Transverse colon (tissue), 4 donors: Measurements from ENCODE around the gene FXYD2. TPM values are rescaled to one million over a fixed set of nuclear protein-coding genes. Genes with fewer than 3 reads are reported as not detected.

ENCODE experiments used
- DNase-seq: peaks from one replicate; pipeline ENCODE4 v3.0.0-alpha.2; 2019
- H3K27ac ChIP-seq, 4 donors: fragments of 200-600 bp; sonication (generic); 2 replicates each; pipeline ENCODE4 v1.5.1; 2016 to 2018; ENCODE audit warnings: inconsistent platforms in 4 of 4
- H3K27me3 ChIP-seq: fragments of 200-600 bp; sonication (generic); 2 replicates; pipeline ENCODE4 v1.5.1; 2017; ENCODE audit warnings: inconsistent platforms
- H3K36me3 ChIP-seq, 4 donors: fragments of 200-600 bp; sonication (generic); 2 replicates each; pipeline ENCODE4 v1.5.1; 2017 to 2019; ENCODE audit warnings: inconsistent platforms in 4 of 4
- H3K4me1 ChIP-seq, 4 donors: fragments of 200-600 bp; sonication (generic); 2 replicates each; pipeline ENCODE4 v1.5.1; 2017 to 2020; ENCODE audit warnings: inconsistent platforms in 4 of 4
- H3K4me3 ChIP-seq, 4 donors: fragments of 200-600 bp; sonication (generic); 1 replicate in 1 of 4; 2 replicates in 3 of 4; pipeline versions ENCODE4 v1.5.1 to v1.6.1; 2017 to 2019; ENCODE audit warnings: inconsistent platforms in 4 of 4
- H3K9me3 ChIP-seq, 2 donors: fragments of 200-600 bp; sonication (generic); 2 replicates each; pipeline ENCODE4 v1.5.1; 2017 to 2019; ENCODE audit warnings: inconsistent platforms in 2 of 2
- CTCF ChIP-seq, 5 experiments: fragments of 200-600 bp in 3 of 5; fragments of 450-650 bp in 2 of 5; sonication (generic) in 3 of 5; IDR thresholded peaks; 1 replicate in 2 of 5; 2 replicates in 3 of 5; pipeline ENCODE4 v1.5.1; 2016 to 2017; ENCODE audit warnings: antibody characterized with exemption in 5 of 5, inconsistent platforms in 3 of 5, mild to moderate bottlenecking in 2 of 5, moderate library complexity in 1 of 5
- EP300 ChIP-seq: sonication (generic); formaldehyde crosslinking; IDR thresholded peaks from one replicate; pipeline ENCODE4 v1.6.1; 2017; ENCODE audit warnings: antibody characterized with exemption, low read depth
- POLR2A ChIP-seq: fragments of 450-650 bp; IDR thresholded peaks from one replicate; pipeline ENCODE4 v1.6.1; 2016; ENCODE audit warnings: antibody characterized with exemption, mild to moderate bottlenecking, moderate library complexity
- POLR2AphosphoS5 ChIP-seq, 3 donors: sonication (generic); formaldehyde crosslinking; IDR thresholded peaks; one replicate each; pipeline ENCODE4 v1.6.1; 2016; ENCODE audit warnings: antibody characterized with exemption in 3 of 3
- WGBS, 2 donors: methylation state at CpG; one replicate each; pipeline ENCODE4 v1.1.5; 2018; ENCODE audit warnings: low coverage in 1 of 2; 5-methylcytosine and 5-hydroxymethylcytosine counted together
- in situ Hi-C, 4 donors: fragments of 200-750 bp; cut with MboI; loops; one replicate each; pipeline versions ENCODE4 v1.15.0 to v1.15.1; 2017; ENCODE audit warnings: low sequenced_read_pairs in 3 of 4, low pct_ligation_motif_present in 1 of 4, low pct_unique_long_range_greater_than_20kb in 1 of 4
- intact Hi-C: fragments of 100-400 bp; cut with DNase I; formaldehyde crosslinking; loops from one replicate; pipeline ENCODE4 v1.15.1; 2023; ENCODE audit warnings: low total_unique reads
- total RNA-seq, 4 donors: library from RNA; depleted of rRNA; stranded (reverse); fragments of >200 nt; gene quantifications; one replicate each; pipeline ENCODE4 v1.1.0, GENCODE V29; 2016

Gene FXYD2
- total RNA-seq, 4 donors from 2014 or later, result 0.64 to 1.2 (median 1.1) TPM; not detected in 1

- in situ Hi-C loops (loop anchor here in 1 of 4 donors (25.0 kb wide), 1 partner anchor 357 kb away; no protein-coding TSS in a partner anchor), intact Hi-C loops (no loop called here)
- WGBS, 2 donors, result 85 to 89% methylated on average over 9 to 10 of the region's 10 CpGs
- no peak for DNase-seq
- Histone ChIP-seq H3K9me3 (no peaks in the 10 kb centered on the region), H3K27ac (no peak overlapping the region), H3K36me3 (no peaks in the 10 kb centered on the region), H3K4me1 (peaks cover 9 to 21% (median 16%) of the 10 kb centered on the region in 4 donors), H3K4me3 (no peak overlapping the region), H3K27me3 (peaks cover 51% of the 10 kb centered on the region)
- TF ChIP-seq POLR2AphosphoS5 (IDR thresholded peaks at IDR 0.05) (no peak), EP300 (no peak), POLR2A (no peak), CTCF (IDR thresholded peaks at IDR 0.05) (no peak)
These were observed 30.4 kb downstream of the FXYD2 start for GRCh38 chr11:117794135-117794534.

- intact Hi-C loops, result no loop called here
- WGBS, 2 donors, result 87 to 96% methylated on average over 7 to 9 of the region's 9 CpGs
- DNase-seq, result no peak
- Histone ChIP-seq H3K36me3 (no peaks in the 10 kb centered on the region), H3K4me3 (no peak overlapping the region), H3K27ac (no peak overlapping the region), H3K9me3 (no peaks in the 10 kb centered on the region), H3K4me1 (peaks cover 9 to 21% (median 16%) of the 10 kb centered on the region in 4 donors), H3K27me3 (peaks cover 51% of the 10 kb centered on the region)
- in situ Hi-C loops, result loop anchor here in 1 of 4 donors (25.0 kb wide), 1 partner anchor 356 kb away; no protein-coding TSS in a partner anchor
- TF ChIP-seq CTCF (IDR thresholded peaks at IDR 0.05) (no peak), EP300 (no peak), POLR2AphosphoS5 (IDR thresholded peaks at IDR 0.05) (no peak), POLR2A (no peak)
These were observed 31.0 kb downstream of the FXYD2 start for GRCh38 chr11:117793583-117793982.

DNA sequence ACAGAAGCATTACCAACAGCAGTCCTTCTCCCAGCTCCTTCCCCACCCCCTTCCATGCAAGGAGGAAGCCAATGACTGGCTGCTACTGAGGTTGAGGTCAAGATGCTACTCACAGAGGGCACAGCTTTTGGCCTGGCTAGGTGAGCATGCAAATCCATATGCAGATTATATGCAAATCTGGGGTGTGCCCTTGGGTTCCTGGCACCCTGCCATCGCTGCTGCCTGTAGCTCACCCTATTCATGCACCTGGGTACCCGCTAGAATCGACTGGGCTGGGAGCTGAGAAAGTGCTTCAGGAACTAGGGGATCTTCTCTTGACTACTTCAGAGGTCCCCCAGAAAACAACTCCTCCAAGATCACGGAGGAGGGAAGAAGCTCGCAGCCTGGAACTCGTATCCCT, 31.6 kb downstream of the FXYD2 start:
- 89% methylated on average over 6 of the region's 6 CpGs; no CpG with 5 or more reads in 1 of the 2 donors for WGBS, 2 donors
- no peaks in the 10 kb centered on the region for H3K9me3 ChIP-seq
- in situ Hi-C loops, result loop anchor here in 1 of 4 donors (25.0 kb wide), 1 partner anchor 356 kb away; no protein-coding TSS in a partner anchor
- peaks cover 48% of the 10 kb centered on the region for H3K27me3 ChIP-seq
- intact Hi-C loops, result no loop called here
- TF ChIP-seq POLR2AphosphoS5 (IDR thresholded peaks at IDR 0.05), result no peak
- no peak for TF ChIP-seq EP300
- TF ChIP-seq POLR2A, result no peak
- TF ChIP-seq CTCF (IDR thresholded peaks at IDR 0.05), result no peak
- H3K4me3 ChIP-seq, result no peak overlapping the region
- no peak overlapping the region for H3K27ac ChIP-seq
- H3K4me1 ChIP-seq, result peaks cover 9 to 21% (median 16%) of the 10 kb centered on the region in 4 donors
- no peaks in the 10 kb centered on the region for H3K36me3 ChIP-seq
- no peak for DNase-seq

- in situ Hi-C loops (loop anchor here in 1 of 4 donors (25.0 kb wide), 1 partner anchor 355 kb away; no protein-coding TSS in a partner anchor), intact Hi-C loops (no loop called here)
- 78% methylated on average over 5 of the region's 5 CpGs; no CpG with 5 or more reads in 1 of the 2 donors for WGBS, 2 donors
- Histone ChIP-seq H3K9me3 (no peaks in the 10 kb centered on the region), H3K4me1 (peaks cover 9 to 19% (median 15%) of the 10 kb centered on the region in 4 donors), H3K27ac (no peak overlapping the region), H3K4me3 (no peak overlapping the region), H3K36me3 (no peaks in the 10 kb centered on the region), H3K27me3 (peaks cover 41% of the 10 kb centered on the region)
- TF ChIP-seq EP300 (no peak), POLR2A (no peak), POLR2AphosphoS5 (IDR thresholded peaks at IDR 0.05) (no peak), CTCF (IDR thresholded peaks at IDR 0.05) (no peak)
- no peak for DNase-seq
These were observed 32.3 kb downstream of the FXYD2 start for GRCh38 chr11:117792241-117792640.
